HG02884 (cell line): Measurements from ENCODE around the gene IL13.
"Not testable (repeated sequence)": the region's sequence is repeated elsewhere in the genome, so short reads cannot be mapped to it uniquely, and the experiment has no call there.

Experiments
- ATAC-seq: cut with Tn5 transposase; IDR thresholded peaks from one replicate; pipeline ENCODE4 v1.9.1; 2021; ENCODE audit warnings: mild to moderate bottlenecking, moderate library complexity; ENCODE audit not compliant: unreplicated experiment

IL13 gene

GRCh38 chr5:132657676-132658380, at the start of gene IL13:
TSS of gene IL13 (plus strand) at chr5:132658173. CDS start at chr5:132658187, 14 bp downstream.
- no peak for ATAC-seq

GRCh38 chr5:132611965-132612364, 46.0 kb upstream of the IL13 start:
- no peak for ATAC-seq

GRCh38 chr5:132612846-132613245, 45.1 kb upstream of the IL13 start:
- no peak for ATAC-seq

- ATAC-seq: no peak
These were observed 36.3 kb upstream of the IL13 start for GRCh38 chr5:132621699-132622098.

- no peak for ATAC-seq
These were observed 35.4 kb upstream of the IL13 start for GRCh38 chr5:132622608-132623007.

GRCh38 chr5:132627470-132627869, 30.5 kb upstream of the IL13 start:
- no peak for ATAC-seq

- no peak for ATAC-seq
These were observed 29.2 kb upstream of the IL13 start for GRCh38 chr5:132628814-132629213.

- ATAC-seq: no peak
These were observed 28.6 kb upstream of the IL13 start for GRCh38 chr5:132629230-132629944.

- not testable (repeated sequence) for ATAC-seq
These were observed 24.4 kb upstream of the IL13 start for GRCh38 chr5:132633587-132633986.

- ATAC-seq: peak; percentile 52
These were observed 22.1 kb upstream of the IL13 start for GRCh38 chr5:132635873-132636272.

GRCh38 chr5:132637241-132637640, 20.7 kb upstream of the IL13 start:
- ATAC-seq: no peak

GRCh38 chr5:132639706-132640130, 18.3 kb upstream of the IL13 start:
- peak; percentile 68 for ATAC-seq

GRCh38 chr5:132640613-132641012, 17.4 kb upstream of the IL13 start:
- no peak for ATAC-seq

GRCh38 chr5:132641241-132641723, 16.7 kb upstream of the IL13 start:
- peak; percentile 39 for ATAC-seq

- ATAC-seq: no peak
These were observed 16.1 kb upstream of the IL13 start for GRCh38 chr5:132641841-132642240.

- ATAC-seq: no peak
These were observed 13.8 kb upstream of the IL13 start for GRCh38 chr5:132644177-132644576.

GRCh38 chr5:132646583-132647266, 11.2 kb upstream of the IL13 start:
- ATAC-seq: no peak

- no peak for ATAC-seq
These were observed 10.5 kb upstream of the IL13 start for GRCh38 chr5:132647473-132647872.

GRCh38 chr5:132648355-132648754, 9.6 kb upstream of the IL13 start:
- no peak for ATAC-seq

- no peak for ATAC-seq
These were observed 6.0 kb upstream of the IL13 start for GRCh38 chr5:132651838-132652469.

- no peak for ATAC-seq
These were observed 4.3 kb upstream of the IL13 start for GRCh38 chr5:132653716-132654115.
